GM12891 (cell line): ENCODE data around the gene TRUB1.

Source experiments
- PAX5 ChIP-seq: IDR thresholded peaks from 2 replicates; pipeline ENCODE4 v1.6.1; 2011; ENCODE audit warnings: low read length, moderate library complexity, mild to moderate bottlenecking; ENCODE audit not compliant: insufficient read depth, severe bottlenecking
- POLR2A ChIP-seq: IDR thresholded peaks from 2 replicates; pipeline ENCODE4 v1.6.1; 2011; ENCODE audit warnings: low read depth, low read length, control low read depth
- POLR2AphosphoS5 ChIP-seq: IDR thresholded peaks from 2 replicates; pipeline ENCODE4 v1.6.1; 2011; ENCODE audit warnings: low read depth, low read length, control low read depth
- TAF1 ChIP-seq: IDR thresholded peaks from 2 replicates; pipeline ENCODE4 v1.6.1; 2011; ENCODE audit warnings: low read depth, low read length, control low read depth

DNA sequence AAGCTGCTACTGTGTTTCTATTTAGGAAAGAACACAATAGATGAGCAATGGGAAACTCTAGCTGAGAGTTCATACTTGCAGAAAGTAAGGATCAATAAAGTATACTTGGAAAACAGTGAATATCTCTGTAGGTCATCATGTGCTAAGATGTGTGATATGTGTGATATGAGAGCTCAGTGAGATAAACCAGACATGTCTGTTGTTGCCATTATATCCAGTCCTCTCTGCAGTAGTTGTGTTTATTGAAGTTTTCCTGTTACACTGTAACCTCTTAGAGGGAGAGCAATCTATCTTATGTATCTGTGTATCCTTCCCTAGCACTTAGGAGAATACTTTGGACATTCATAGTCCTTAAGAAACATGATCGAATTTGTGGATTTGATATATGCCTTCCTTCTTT lies 19.1 kb downstream of the TRUB1 start:
- TF ChIP-seq POLR2AphosphoS5 (no peak), POLR2A (no peak), PAX5 (no peak), TAF1 (no peak)
